Measurements from ENCODE around the gene SUGCT.

Gene SUGCT

DNA sequence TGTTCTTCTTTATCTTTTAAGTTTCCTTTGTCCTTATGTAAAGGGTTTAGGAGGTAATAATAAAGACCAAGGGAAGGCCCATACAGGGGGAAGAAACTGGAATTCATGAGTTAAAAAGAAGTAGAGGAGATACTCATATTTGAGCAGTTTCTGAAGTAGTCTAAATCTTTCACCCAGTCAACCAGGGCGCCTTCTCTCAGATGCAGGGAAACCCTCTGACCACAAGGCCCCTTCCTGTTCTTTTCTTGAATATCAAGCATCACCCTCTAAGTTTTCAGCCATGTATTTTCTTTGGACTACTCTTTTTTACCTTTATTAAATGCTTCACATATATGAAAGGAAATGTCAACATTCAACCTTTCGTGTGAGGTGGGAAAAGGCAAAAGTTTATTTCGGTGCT is 630.8 kb downstream of the SUGCT start:
- no peak overlapping the region for H3K9ac ChIP-seq (ENCODE audit: insufficient read length, low read depth)
- H3K4me1 ChIP-seq (ENCODE audit: insufficient read depth, insufficient read length), result no peaks in the 10 kb centered on the region
- no peaks in the 10 kb centered on the region for H3K27me3 ChIP-seq (ENCODE audit: insufficient read depth, insufficient read length)
- no peaks in the 10 kb centered on the region for H3K9me3 ChIP-seq (ENCODE audit: insufficient read depth, low read length)
- no peak for DNase-seq (ENCODE audit: low read depth, low spot score)
- H3K4me3 ChIP-seq (ENCODE audit: insufficient read length, low read depth), result no peak overlapping the region
- TF ChIP-seq SUZ12 (IDR thresholded peaks at IDR 0.05; ENCODE audit: extremely low read depth, insufficient read depth, insufficient read length) (no peak), ZNF274 (IDR thresholded peaks at IDR 0.05; ENCODE audit: low read depth, low read length) (no peak), YY1 (IDR thresholded peaks at IDR 0.05; ENCODE audit: insufficient read depth, insufficient read length) (no peak)
- no peaks in the 10 kb centered on the region for H3K36me3 ChIP-seq (ENCODE audit: insufficient read depth, insufficient read length, low read length)

DNA sequence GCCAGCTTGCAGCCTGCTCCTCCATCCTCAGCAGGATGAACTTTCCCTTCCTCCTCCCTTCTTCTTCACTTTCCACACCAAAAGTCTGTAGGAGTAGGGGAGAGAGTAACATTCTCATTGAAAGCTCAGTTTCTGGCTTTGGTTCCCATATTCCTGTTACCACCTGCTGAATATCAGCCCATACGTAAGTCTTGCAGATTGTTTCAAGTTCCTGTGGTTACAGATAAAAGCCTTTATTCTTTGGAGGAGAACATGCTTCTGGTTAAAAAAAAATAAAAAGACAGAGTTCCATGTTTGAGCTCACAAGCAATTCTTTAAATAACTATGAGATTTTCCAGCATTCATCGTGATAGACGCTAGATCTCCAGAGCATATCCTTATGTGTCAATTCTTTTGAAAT is 637.3 kb downstream of the SUGCT start:
- no peak for DNase-seq (ENCODE audit: low read depth, low spot score)
- Histone ChIP-seq H3K4me3 (ENCODE audit: insufficient read length, low read depth) (no peak overlapping the region), H3K4me1 (ENCODE audit: insufficient read depth, insufficient read length) (no peaks in the 10 kb centered on the region), H3K9ac (ENCODE audit: insufficient read length, low read depth) (no peak overlapping the region), H3K36me3 (ENCODE audit: insufficient read depth, insufficient read length, low read length) (no peaks in the 10 kb centered on the region), H3K9me3 (ENCODE audit: insufficient read depth, low read length) (no peaks in the 10 kb centered on the region), H3K27me3 (ENCODE audit: insufficient read depth, insufficient read length) (no peaks in the 10 kb centered on the region)
- TF ChIP-seq SUZ12 (IDR thresholded peaks at IDR 0.05; ENCODE audit: extremely low read depth, insufficient read depth, insufficient read length), result no peak
- no peak for TF ChIP-seq YY1 (IDR thresholded peaks at IDR 0.05; ENCODE audit: insufficient read depth, insufficient read length)
- no peak for TF ChIP-seq ZNF274 (IDR thresholded peaks at IDR 0.05; ENCODE audit: low read depth, low read length)

DNA sequence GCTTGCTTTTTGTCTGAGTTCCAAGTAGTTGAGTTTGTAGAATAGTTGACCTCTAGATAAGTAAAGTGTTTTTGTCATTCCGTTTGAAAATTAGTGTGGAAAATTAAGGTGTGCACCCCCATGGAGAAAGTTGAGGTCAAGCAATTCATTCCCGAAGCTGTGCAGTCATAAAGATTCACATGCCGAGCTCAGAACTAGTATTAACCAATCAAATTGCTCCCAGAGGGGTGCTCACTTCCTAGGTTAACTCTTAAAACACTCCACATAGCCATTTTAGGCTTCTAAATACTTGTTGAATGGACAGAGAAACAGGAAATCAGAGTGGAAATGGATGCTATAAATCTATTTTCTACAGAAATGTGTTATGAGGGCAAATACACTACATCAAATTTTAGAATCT is 638.9 kb downstream of the SUGCT start:
- Histone ChIP-seq H3K36me3 (ENCODE audit: insufficient read depth, insufficient read length, low read length) (no peaks in the 10 kb centered on the region), H3K4me3 (ENCODE audit: insufficient read length, low read depth) (no peak overlapping the region), H3K9ac (ENCODE audit: insufficient read length, low read depth) (no peak overlapping the region), H3K4me1 (ENCODE audit: insufficient read depth, insufficient read length) (no peaks in the 10 kb centered on the region), H3K9me3 (ENCODE audit: insufficient read depth, low read length) (no peaks in the 10 kb centered on the region), H3K27me3 (ENCODE audit: insufficient read depth, insufficient read length) (no peaks in the 10 kb centered on the region)
- TF ChIP-seq SUZ12 (IDR thresholded peaks at IDR 0.05; ENCODE audit: extremely low read depth, insufficient read depth, insufficient read length), result no peak
- TF ChIP-seq YY1 (IDR thresholded peaks at IDR 0.05; ENCODE audit: insufficient read depth, insufficient read length), result no peak
- TF ChIP-seq ZNF274 (IDR thresholded peaks at IDR 0.05; ENCODE audit: low read depth, low read length), result no peak
- DNase-seq (ENCODE audit: low read depth, low spot score), result no peak

DNA sequence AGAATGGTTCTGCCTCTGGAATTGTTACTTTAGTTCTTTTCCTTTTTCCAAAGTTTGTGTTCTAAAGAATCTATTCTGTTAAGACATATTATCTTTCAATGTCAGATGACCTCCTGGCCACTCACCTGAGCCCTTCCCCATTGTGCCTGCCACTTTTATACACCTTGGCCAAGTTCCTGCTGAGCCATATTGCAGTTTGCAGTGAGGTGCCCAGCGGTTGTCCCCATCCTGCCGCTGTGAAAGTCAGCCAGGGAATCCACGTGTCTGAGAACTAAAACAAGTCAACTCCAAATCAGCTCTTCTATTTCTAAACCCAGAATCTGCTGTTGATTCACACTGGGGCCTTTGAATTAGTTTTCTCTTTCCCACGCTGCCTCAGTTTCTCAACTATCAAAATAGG is 641.1 kb downstream of the SUGCT start:
- TF ChIP-seq YY1 (IDR thresholded peaks at IDR 0.05; ENCODE audit: insufficient read depth, insufficient read length) (no peak), SUZ12 (IDR thresholded peaks at IDR 0.05; ENCODE audit: extremely low read depth, insufficient read depth, insufficient read length) (no peak), ZNF274 (IDR thresholded peaks at IDR 0.05; ENCODE audit: low read depth, low read length) (no peak)
- Histone ChIP-seq H3K4me1 (ENCODE audit: insufficient read depth, insufficient read length) (no peaks in the 10 kb centered on the region), H3K9ac (ENCODE audit: insufficient read length, low read depth) (no peak overlapping the region), H3K27me3 (ENCODE audit: insufficient read depth, insufficient read length) (no peaks in the 10 kb centered on the region), H3K9me3 (ENCODE audit: insufficient read depth, low read length) (no peaks in the 10 kb centered on the region), H3K36me3 (ENCODE audit: insufficient read depth, insufficient read length, low read length) (no peaks in the 10 kb centered on the region), H3K4me3 (ENCODE audit: insufficient read length, low read depth) (no peak overlapping the region)
- no peak for DNase-seq (ENCODE audit: low read depth, low spot score)

DNA sequence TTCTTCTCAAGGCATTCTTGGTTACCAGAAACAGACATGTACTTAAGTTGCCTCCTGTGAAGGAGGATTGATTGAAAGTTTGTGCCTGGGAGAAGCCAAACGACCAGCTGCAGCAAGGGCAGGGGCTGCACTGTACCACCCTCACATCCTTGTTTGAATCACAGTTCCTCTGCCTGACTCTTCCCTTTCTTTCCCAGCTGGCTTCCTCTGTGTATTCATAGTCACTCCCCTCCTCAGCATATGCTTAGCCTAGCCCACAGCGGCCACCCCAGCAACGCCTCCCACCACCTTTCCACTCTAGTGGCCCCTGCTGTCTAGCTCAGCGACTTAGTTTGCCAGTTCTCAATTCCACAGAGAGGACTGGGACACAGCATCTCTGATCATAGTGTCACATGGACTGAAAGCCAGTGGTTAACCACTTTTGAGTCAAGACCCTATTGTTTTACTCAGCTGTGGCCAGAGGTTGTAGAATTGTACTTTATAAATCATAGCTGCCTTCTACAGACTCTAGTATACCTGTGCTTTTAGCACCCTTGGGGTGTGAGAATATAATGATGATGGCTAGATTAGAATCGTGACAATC is 643.0 kb downstream of the SUGCT start:
- H3K4me1 ChIP-seq (ENCODE audit: insufficient read depth, insufficient read length), result no peaks in the 10 kb centered on the region
- H3K36me3 ChIP-seq (ENCODE audit: insufficient read depth, insufficient read length, low read length), result no peaks in the 10 kb centered on the region
- no peak overlapping the region for H3K9ac ChIP-seq (ENCODE audit: insufficient read length, low read depth)
- TF ChIP-seq YY1 (IDR thresholded peaks at IDR 0.05; ENCODE audit: insufficient read depth, insufficient read length) (no peak), ZNF274 (IDR thresholded peaks at IDR 0.05; ENCODE audit: low read depth, low read length) (no peak), SUZ12 (IDR thresholded peaks at IDR 0.05; ENCODE audit: extremely low read depth, insufficient read depth, insufficient read length) (no peak)
- no peak for DNase-seq (ENCODE audit: low read depth, low spot score)
- H3K4me3 ChIP-seq (ENCODE audit: insufficient read length, low read depth), result no peak overlapping the region
- no peaks in the 10 kb centered on the region for H3K27me3 ChIP-seq (ENCODE audit: insufficient read depth, insufficient read length)
- H3K9me3 ChIP-seq (ENCODE audit: insufficient read depth, low read length), result no peaks in the 10 kb centered on the region

DNA sequence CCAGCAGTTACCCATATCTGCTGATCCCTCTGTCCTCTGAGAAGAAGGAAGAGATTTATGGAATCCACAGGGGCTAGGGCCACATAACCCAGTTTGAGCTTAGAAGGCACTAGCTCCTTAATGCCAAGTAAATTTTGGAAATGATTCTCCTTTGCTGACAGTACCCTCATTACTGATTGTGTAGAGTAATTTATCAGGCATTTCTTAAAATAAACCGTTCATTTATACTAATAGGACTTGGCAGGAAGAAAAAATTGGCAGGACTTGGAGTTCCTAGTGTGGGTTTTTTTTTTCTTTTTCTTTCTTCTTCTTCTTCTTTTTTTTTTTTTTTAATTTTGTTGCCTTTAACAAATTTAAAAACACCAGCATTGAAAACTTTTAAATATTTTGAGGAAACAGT is 645.7 kb downstream of the SUGCT start:
- no peak overlapping the region for H3K4me3 ChIP-seq (ENCODE audit: insufficient read length, low read depth)
- no peaks in the 10 kb centered on the region for H3K4me1 ChIP-seq (ENCODE audit: insufficient read depth, insufficient read length)
- H3K36me3 ChIP-seq (ENCODE audit: insufficient read depth, insufficient read length, low read length), result no peaks in the 10 kb centered on the region
- DNase-seq (ENCODE audit: low read depth, low spot score), result no peak
- H3K9ac ChIP-seq (ENCODE audit: insufficient read length, low read depth), result no peak overlapping the region
- TF ChIP-seq SUZ12 (IDR thresholded peaks at IDR 0.05; ENCODE audit: extremely low read depth, insufficient read depth, insufficient read length) (no peak), ZNF274 (IDR thresholded peaks at IDR 0.05; ENCODE audit: low read depth, low read length) (no peak), YY1 (IDR thresholded peaks at IDR 0.05; ENCODE audit: insufficient read depth, insufficient read length) (no peak)
- no peaks in the 10 kb centered on the region for H3K9me3 ChIP-seq (ENCODE audit: insufficient read depth, low read length)
- no peaks in the 10 kb centered on the region for H3K27me3 ChIP-seq (ENCODE audit: insufficient read depth, insufficient read length)

DNA sequence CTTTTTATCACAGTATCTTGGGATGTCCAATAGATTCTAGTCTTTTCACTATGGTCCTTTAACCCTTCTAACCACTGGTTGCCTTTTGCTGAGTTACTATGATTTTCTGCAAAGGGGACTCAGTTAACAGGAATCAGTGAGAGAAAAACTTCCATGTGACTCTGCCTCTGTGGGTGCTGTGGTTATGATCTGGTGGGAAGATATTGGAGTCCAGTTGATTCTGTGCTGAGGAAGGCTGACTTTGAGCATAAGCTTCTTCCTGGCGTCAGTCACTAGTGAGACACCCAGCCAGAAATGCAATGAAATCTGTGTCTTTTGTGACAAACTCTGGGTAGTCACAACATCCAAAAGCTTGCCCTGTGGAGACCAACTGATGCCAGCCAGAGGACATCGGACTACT is 648.0 kb downstream of the SUGCT start:
- Histone ChIP-seq H3K4me1 (ENCODE audit: insufficient read depth, insufficient read length) (no peaks in the 10 kb centered on the region), H3K36me3 (ENCODE audit: insufficient read depth, insufficient read length, low read length) (no peaks in the 10 kb centered on the region), H3K9ac (ENCODE audit: insufficient read length, low read depth) (no peak overlapping the region), H3K4me3 (ENCODE audit: insufficient read length, low read depth) (no peak overlapping the region), H3K27me3 (ENCODE audit: insufficient read depth, insufficient read length) (no peaks in the 10 kb centered on the region), H3K9me3 (ENCODE audit: insufficient read depth, low read length) (no peaks in the 10 kb centered on the region)
- no peak for DNase-seq (ENCODE audit: low read depth, low spot score)
- no peak for TF ChIP-seq SUZ12 (IDR thresholded peaks at IDR 0.05; ENCODE audit: extremely low read depth, insufficient read depth, insufficient read length)
- TF ChIP-seq YY1 (IDR thresholded peaks at IDR 0.05; ENCODE audit: insufficient read depth, insufficient read length), result no peak
- no peak for TF ChIP-seq ZNF274 (IDR thresholded peaks at IDR 0.05; ENCODE audit: low read depth, low read length)
